ENCODE results near the gene ABHD2.

DNA sequence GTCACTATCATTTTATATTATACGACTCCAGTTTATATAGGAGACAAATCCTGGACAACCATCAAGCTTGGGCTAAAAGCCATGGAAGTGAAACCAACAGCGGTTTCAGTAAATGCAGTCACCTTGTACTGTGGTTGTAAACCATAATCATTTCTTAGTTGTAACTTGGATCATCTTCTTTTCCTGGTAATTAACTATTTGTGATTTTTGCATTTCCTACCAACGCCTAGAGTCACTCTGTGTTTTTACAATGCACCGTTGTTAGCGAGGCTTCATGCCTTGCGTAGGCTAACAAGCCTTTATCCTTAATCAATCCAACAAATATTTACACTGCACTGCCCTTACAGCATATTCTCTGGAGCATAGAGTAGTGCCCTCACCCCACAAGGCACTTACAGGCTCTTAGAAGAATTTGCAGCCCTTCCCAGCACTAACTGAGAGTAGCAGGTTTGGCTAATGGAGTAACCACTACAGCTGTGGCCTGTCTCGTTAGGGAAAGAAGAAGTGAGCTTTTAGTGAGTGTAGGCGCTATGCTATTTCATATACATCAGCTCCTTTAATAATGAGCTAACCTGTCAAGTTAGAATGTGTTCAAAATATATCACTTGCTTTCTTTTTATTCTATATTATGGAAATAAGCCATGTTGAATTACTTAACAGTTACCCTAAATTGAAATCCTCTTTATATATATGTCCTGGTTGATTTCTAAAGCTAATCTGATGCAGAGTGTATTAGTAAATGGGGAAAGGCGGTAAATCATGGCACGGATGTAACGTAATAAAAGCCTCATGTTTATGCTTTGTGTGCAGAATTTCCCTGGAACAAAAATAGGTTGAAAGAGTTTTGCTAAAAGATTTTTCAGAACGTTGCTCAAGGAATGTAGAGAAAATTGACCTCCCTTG lies 62.8 kb downstream of the ABHD2 start:
- TF ChIP-seq, protein P1, sequence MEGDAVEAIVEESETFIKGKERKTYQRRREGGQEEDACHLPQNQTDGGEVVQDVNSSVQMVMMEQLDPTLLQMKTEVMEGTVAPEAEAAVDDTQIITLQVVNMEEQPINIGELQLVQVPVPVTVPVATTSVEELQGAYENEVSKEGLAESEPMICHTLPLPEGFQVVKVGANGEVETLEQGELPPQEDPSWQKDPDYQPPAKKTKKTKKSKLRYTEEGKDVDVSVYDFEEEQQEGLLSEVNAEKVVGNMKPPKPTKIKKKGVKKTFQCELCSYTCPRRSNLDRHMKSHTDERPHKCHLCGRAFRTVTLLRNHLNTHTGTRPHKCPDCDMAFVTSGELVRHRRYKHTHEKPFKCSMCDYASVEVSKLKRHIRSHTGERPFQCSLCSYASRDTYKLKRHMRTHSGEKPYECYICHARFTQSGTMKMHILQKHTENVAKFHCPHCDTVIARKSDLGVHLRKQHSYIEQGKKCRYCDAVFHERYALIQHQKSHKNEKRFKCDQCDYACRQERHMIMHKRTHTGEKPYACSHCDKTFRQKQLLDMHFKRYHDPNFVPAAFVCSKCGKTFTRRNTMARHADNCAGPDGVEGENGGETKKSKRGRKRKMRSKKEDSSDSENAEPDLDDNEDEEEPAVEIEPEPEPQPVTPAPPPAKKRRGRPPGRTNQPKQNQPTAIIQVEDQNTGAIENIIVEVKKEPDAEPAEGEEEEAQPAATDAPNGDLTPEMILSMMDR (IDR thresholded peaks at IDR 0.05; ENCODE audit: low read length): no peak
- no peak for TF ChIP-seq EZH2 (optimal IDR thresholded peaks at IDR 0.05; ENCODE audit: low read depth, low read length)

Measured in MM.1S (cell line).